SK-N-SH (cell line): ENCODE measurements around the gene PLAC8. TPM values are rescaled to one million over a fixed set of nuclear protein-coding genes. Genes with fewer than 3 reads are reported as not detected.

Source experiments
- CTCF ChIA-PET: fragments of 300-600, 350-600 bp; formaldehyde crosslinking; extraction: SDS; loops from one replicate; lab custom pipeline; 2021; lab: Yijun Ruan, JAX
- POLR2A ChIA-PET: fragments of 350-600 bp; sonication (Branson Sonifier 250); formaldehyde crosslinking; extraction: SDS; loops from one replicate; lab custom pipeline; 2020; ENCODE audit warnings: antibody characterized with exemption, inconsistent platforms; lab: Yijun Ruan, JAX
- DNase-seq: peaks from one replicate; pipeline ENCODE4 v3.0.0; 2012
- H2AFZ ChIP-seq: fragments of 200-600 bp; sonication (generic); 2 replicates; pipeline ENCODE4 v1.8.1; 2016; ENCODE audit warnings: antibody characterized with exemption, mild to moderate bottlenecking, low read depth
- H3F3A ChIP-seq: fragments of 200-600 bp; sonication (generic); replicated peaks from 2 replicates; pipeline ENCODE3; 2016; ENCODE audit warnings: antibody characterized with exemption, mild to moderate bottlenecking; ENCODE audit not compliant: insufficient read depth
- H3K27ac ChIP-seq, 2 experiments: fragments of 200-500 bp in 1 of 2; fragments of 200-600 bp in 1 of 2; sonication (Bioruptor generic) in 1 of 2; sonication (generic), shearing (Covaris generic) in 1 of 2; 2 replicates each; pipeline versions ENCODE4 v1.5.1 to v1.6.1; 2014 to 2016; ENCODE audit warnings: low read depth in 2 of 2, inconsistent platforms in 1 of 2, low read length in 1 of 2, mild to moderate bottlenecking in 1 of 2, mixed read lengths in 1 of 2
- H3K27me3 ChIP-seq: fragments of 200-600 bp; sonication (generic), shearing (Covaris generic); 2 replicates; pipeline ENCODE4 v1.6.1; 2016; ENCODE audit warnings: mixed run types; ENCODE audit not compliant: insufficient read depth
- H3K36me3 ChIP-seq, 2 experiments: fragments of 200-500 bp in 1 of 2; fragments of 200-600 bp in 1 of 2; sonication (Bioruptor generic) in 1 of 2; sonication (generic) in 1 of 2; replicated peaks in 1 of 2; 2 replicates each; pipeline versions ENCODE3 to v1.5.1; 2014 to 2016; ENCODE audit warnings: low read length in 1 of 2, mild to moderate bottlenecking in 1 of 2; ENCODE audit not compliant: insufficient read depth in 2 of 2, control insufficient read depth in 1 of 2
- H3K4me1 ChIP-seq, 2 experiments: fragments of 200-500 bp in 1 of 2; fragments of 200-600 bp in 1 of 2; sonication (Bioruptor generic) in 1 of 2; sonication (generic), shearing (Covaris generic) in 1 of 2; 2 replicates each; pipeline versions ENCODE4 v1.5.1 to v1.6.1; 2014 to 2016; ENCODE audit warnings: low read depth in 1 of 2, low read length in 1 of 2, mixed run types in 1 of 2; ENCODE audit not compliant: insufficient read depth in 2 of 2, control insufficient read depth in 1 of 2
- H3K4me2 ChIP-seq: fragments of 200-600 bp; sonication (generic), shearing (Covaris generic); 2 replicates; pipeline ENCODE4 v1.6.1; 2017; ENCODE audit warnings: mixed run types
- H3K4me3 ChIP-seq, 2 experiments: fragments of 200-500 bp in 1 of 2; fragments of 200-600 bp in 1 of 2; sonication (Bioruptor generic) in 1 of 2; sonication (generic), shearing (Covaris generic) in 1 of 2; 2 replicates each; pipeline versions ENCODE4 v1.5.1 to v1.8.1; 2014 to 2016; ENCODE audit warnings: low read depth in 2 of 2, inconsistent platforms in 1 of 2, low read length in 1 of 2, mild to moderate bottlenecking in 1 of 2, mixed read lengths in 1 of 2, moderate library complexity in 1 of 2
- H3K79me2 ChIP-seq: fragments of 200-600 bp; sonication (generic); 2 replicates; pipeline ENCODE4 v1.8.1; 2017; ENCODE audit warnings: mild to moderate bottlenecking; ENCODE audit not compliant: insufficient read depth
- H3K9ac ChIP-seq: fragments of 200-600 bp; sonication (generic); 2 replicates; pipeline ENCODE4 v1.6.1; 2017; ENCODE audit warnings: mixed run types
- H3K9me2 ChIP-seq: fragments of 200-600 bp; sonication (generic); 2 replicates; pipeline ENCODE4 v1.6.1; 2017; ENCODE audit warnings: mixed run types
- H3K9me3 ChIP-seq: fragments of 200-600 bp; sonication (generic); 2 replicates; pipeline ENCODE4 v1.6.1; 2017; ENCODE audit warnings: mixed run types, mild to moderate bottlenecking, moderate library complexity
- H4K20me1 ChIP-seq: fragments of 200-600 bp; sonication (generic); 2 replicates; pipeline ENCODE4 v1.6.1; 2017; ENCODE audit warnings: mild to moderate bottlenecking, mixed run types; ENCODE audit not compliant: insufficient read depth
- CHD2 ChIP-seq: fragments of 150-350 bp; IDR thresholded peaks from 2 replicates; pipeline ENCODE4 v1.6.1; 2018; ENCODE audit warnings: low read length; ENCODE audit not compliant: partially characterized antibody
- ELF1 ChIP-seq: IDR thresholded peaks from 2 replicates; pipeline ENCODE4 v1.4.0; 2012
- EP300 ChIP-seq, 2 experiments: IDR thresholded peaks; 2 replicates each; pipeline versions ENCODE4 v1.4.0 to v1.6.1; 2012; ENCODE audit warnings: borderline replicate concordance in 1 of 2, low read depth in 1 of 2, low read length in 1 of 2
- FOSL2 ChIP-seq: IDR thresholded peaks from 2 replicates; pipeline ENCODE4 v1.4.0; 2012; ENCODE audit warnings: low read depth, mild to moderate bottlenecking, moderate library complexity, borderline replicate concordance
- FOXJ3 ChIP-seq: sonication (generic); formaldehyde crosslinking; IDR thresholded peaks from 2 replicates; pipeline ENCODE4 v1.5.1; 2020; ENCODE audit warnings: mild to moderate bottlenecking, missing genetic modification reagents
- FOXM1 ChIP-seq: IDR thresholded peaks from 2 replicates; pipeline ENCODE4 v1.4.0; 2012; ENCODE audit warnings: low read depth, mild to moderate bottlenecking
- GABPA ChIP-seq: IDR thresholded peaks from 2 replicates; pipeline ENCODE4 v1.4.0; 2012; ENCODE audit warnings: low read depth, mild to moderate bottlenecking
- GATA2 ChIP-seq: sonication (generic); formaldehyde crosslinking; IDR thresholded peaks from 2 replicates; pipeline ENCODE4 v1.5.0; 2020; ENCODE audit warnings: mild to moderate bottlenecking, missing genetic modification reagents
- JUND ChIP-seq: IDR thresholded peaks from 2 replicates; pipeline ENCODE4 v1.4.0; 2012
- MAX ChIP-seq: IDR thresholded peaks from 2 replicates; pipeline ENCODE4 v1.4.0; 2012; ENCODE audit warnings: low read depth
- MEF2A ChIP-seq: IDR thresholded peaks from 2 replicates; pipeline ENCODE4 v1.4.0; 2012; ENCODE audit warnings: low read depth, borderline replicate concordance
- MXI1 ChIP-seq: IDR thresholded peaks from 2 replicates; pipeline ENCODE4 v1.6.1; 2012; ENCODE audit warnings: mild to moderate bottlenecking, low read depth, low read length, improper control_type of control experiment
- NFIC ChIP-seq: IDR thresholded peaks from 2 replicates; pipeline ENCODE4 v1.4.0; 2012; ENCODE audit warnings: borderline replicate concordance
- PBX3 ChIP-seq: IDR thresholded peaks from 2 replicates; pipeline ENCODE4; 2012
- POLR2AphosphoS5 ChIP-seq: IDR thresholded peaks from 2 replicates; pipeline ENCODE4 v1.6.1; 2012; ENCODE audit warnings: low read depth, low read length
- RAD21 ChIP-seq: IDR thresholded peaks from 2 replicates; pipeline ENCODE4 v1.6.1; 2012; ENCODE audit warnings: mild to moderate bottlenecking, low read length
- RCOR1 ChIP-seq: fragments of 150-350 bp; IDR thresholded peaks from 2 replicates; pipeline ENCODE4 v1.6.1; 2017; ENCODE audit warnings: antibody characterized with exemption, low read length
- REST ChIP-seq: IDR thresholded peaks from 2 replicates; pipeline ENCODE4 v1.6.1; 2012; ENCODE audit warnings: mild to moderate bottlenecking, low read depth, low read length, moderate library complexity
- RFX5 ChIP-seq: IDR thresholded peaks from 2 replicates; pipeline ENCODE4 v1.6.1; 2012; ENCODE audit warnings: mild to moderate bottlenecking, improper control_type of control experiment, low read length
- SIN3A ChIP-seq: IDR thresholded peaks from 2 replicates; pipeline ENCODE4 v1.6.1; 2012; ENCODE audit warnings: low read depth, mild to moderate bottlenecking, low read length, moderate library complexity, borderline replicate concordance
- SMC3 ChIP-seq: IDR thresholded peaks from 2 replicates; pipeline ENCODE4 v1.6.1; 2012; ENCODE audit warnings: low read depth, low read length, improper control_type of control experiment
- TAF1 ChIP-seq: IDR thresholded peaks from 2 replicates; pipeline ENCODE4 v1.6.1; 2012; ENCODE audit warnings: low read depth, mild to moderate bottlenecking, low read length, moderate library complexity, borderline replicate concordance
- TCF12 ChIP-seq: IDR thresholded peaks from 2 replicates; pipeline ENCODE4 v1.4.0; 2012
- USF1 ChIP-seq: IDR thresholded peaks from 2 replicates; pipeline ENCODE4 v1.4.0; 2012; ENCODE audit warnings: low read depth, borderline replicate concordance
- YY1 ChIP-seq: IDR thresholded peaks from 2 replicates; pipeline ENCODE4 v1.4.0; 2012; ENCODE audit warnings: low read depth, mild to moderate bottlenecking
- WGBS: methylation state at CpG from one replicate; pipeline ENCODE4 v1.1.6; 2017; ENCODE audit warnings: low lambda C conversion rate; 5-methylcytosine and 5-hydroxymethylcytosine counted together
- polyA plus RNA-seq, 3 experiments: library from polyadenylated mRNA; depleted of rRNA; stranded (reverse); fragments of >200 nt; gene quantifications; 2 replicates each; pipeline ENCODE4 v1.2.3, GENCODE V29; 2012
- TF ChIP-seq, protein P1 (sequence below): fragments of 200-600 bp; sonication (generic); IDR thresholded peaks from 2 replicates; pipeline ENCODE4 v1.6.1; 2017; ENCODE audit warnings: antibody characterized with exemption, mild to moderate bottlenecking, moderate library complexity
- TF ChIP-seq, protein P2 (sequence below): fragments of 150-350 bp; IDR thresholded peaks from 2 replicates; pipeline ENCODE4 v1.6.1; 2017; ENCODE audit warnings: antibody characterized with exemption, low read length, low read depth, borderline replicate concordance

Gene PLAC8
- polyA plus RNA-seq, 1 of the 3 experiments (the other 2 are of a cell fraction), result 11.3 TPM

DNA sequence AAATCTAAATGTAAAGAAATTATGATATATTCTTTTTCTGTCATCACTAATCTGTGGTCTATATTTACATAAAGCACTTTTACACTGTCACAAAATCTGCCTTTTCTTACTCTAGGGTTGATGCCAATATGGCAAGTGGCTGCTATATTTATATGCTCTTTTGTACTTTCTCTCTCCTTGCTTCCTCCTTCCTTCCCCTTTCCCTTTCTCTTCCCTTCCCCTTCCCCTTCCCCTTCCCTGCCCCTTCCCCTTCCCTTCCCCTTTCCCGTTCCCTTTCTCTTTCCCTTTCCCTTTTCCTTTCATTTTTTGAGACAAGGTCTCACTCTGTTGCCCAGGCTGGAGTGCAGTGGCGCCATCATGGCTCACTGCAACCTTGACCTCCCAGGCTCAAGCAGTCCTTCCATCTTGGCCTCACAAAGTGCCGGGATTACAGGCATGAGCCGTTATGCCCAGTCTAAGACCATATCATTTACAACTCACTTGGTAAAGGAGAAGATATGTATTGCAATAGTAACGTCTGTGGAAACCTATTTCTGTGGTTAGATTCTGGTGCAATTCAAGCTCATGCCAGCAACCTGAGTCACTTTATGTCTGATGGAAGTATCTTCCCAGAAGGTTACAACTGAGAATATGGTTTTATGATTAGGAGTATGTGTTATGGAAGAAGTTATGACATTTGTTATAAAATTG lies 13.9 kb upstream of the PLAC8 start:
- Histone ChIP-seq H3K27me3 (no peaks in the 10 kb centered on the region), H3K9me2 (no peaks in the 10 kb centered on the region), H3K4me1 (no peaks in the 10 kb centered on the region), H3K27ac (peak overlapping the region in 1 of 2 experiments; percentile 74; a peak in 2 of 4 replicates), H3K4me3 (no peak overlapping the region), H2AFZ (peak overlapping the region; percentile 88; the same call in 1 of the 2 replicates), H3K9ac (peak overlapping the region; percentile 39; the same call in 1 of the 2 replicates), H4K20me1 (no peaks in the 10 kb centered on the region), H3F3A (peaks cover 8% of the 10 kb centered on the region), H3K36me3 (no peaks in the 10 kb centered on the region), H3K9me3 (0 out of 2 replicates have a peak, but pooled peaks cover 2% of the 10 kb centered on the region), H3K4me2 (peak overlapping the region; percentile 39), H3K79me2 (no peaks in the 10 kb centered on the region)
- WGBS, result 16% methylated on average over 5 of the region's 5 CpGs
- DNase-seq, result no peak
- ChIA-PET CTCF (interaction anchor here (1.6 kb wide), 1 partner anchor 53 kb away, joined by 5 read pairs; no protein-coding TSS in a partner anchor), POLR2A (no interaction called here)
- TF ChIP-seq NFIC, result no peak
- TF ChIP-seq USF1, result no peak
- TF ChIP-seq, protein P1, sequence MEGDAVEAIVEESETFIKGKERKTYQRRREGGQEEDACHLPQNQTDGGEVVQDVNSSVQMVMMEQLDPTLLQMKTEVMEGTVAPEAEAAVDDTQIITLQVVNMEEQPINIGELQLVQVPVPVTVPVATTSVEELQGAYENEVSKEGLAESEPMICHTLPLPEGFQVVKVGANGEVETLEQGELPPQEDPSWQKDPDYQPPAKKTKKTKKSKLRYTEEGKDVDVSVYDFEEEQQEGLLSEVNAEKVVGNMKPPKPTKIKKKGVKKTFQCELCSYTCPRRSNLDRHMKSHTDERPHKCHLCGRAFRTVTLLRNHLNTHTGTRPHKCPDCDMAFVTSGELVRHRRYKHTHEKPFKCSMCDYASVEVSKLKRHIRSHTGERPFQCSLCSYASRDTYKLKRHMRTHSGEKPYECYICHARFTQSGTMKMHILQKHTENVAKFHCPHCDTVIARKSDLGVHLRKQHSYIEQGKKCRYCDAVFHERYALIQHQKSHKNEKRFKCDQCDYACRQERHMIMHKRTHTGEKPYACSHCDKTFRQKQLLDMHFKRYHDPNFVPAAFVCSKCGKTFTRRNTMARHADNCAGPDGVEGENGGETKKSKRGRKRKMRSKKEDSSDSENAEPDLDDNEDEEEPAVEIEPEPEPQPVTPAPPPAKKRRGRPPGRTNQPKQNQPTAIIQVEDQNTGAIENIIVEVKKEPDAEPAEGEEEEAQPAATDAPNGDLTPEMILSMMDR, result no peak
- no peak for TF ChIP-seq MXI1
- TF ChIP-seq RCOR1, result no peak
- TF ChIP-seq TAF1, result no peak
- TF ChIP-seq POLR2AphosphoS5, result no peak
- no peak for TF ChIP-seq SMC3
- TF ChIP-seq, protein P2, sequence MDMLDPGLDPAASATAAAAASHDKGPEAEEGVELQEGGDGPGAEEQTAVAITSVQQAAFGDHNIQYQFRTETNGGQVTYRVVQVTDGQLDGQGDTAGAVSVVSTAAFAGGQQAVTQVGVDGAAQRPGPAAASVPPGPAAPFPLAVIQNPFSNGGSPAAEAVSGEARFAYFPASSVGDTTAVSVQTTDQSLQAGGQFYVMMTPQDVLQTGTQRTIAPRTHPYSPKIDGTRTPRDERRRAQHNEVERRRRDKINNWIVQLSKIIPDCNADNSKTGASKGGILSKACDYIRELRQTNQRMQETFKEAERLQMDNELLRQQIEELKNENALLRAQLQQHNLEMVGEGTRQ, result no peak
- TF ChIP-seq SIN3A, result no peak
- peak; percentile 44 for TF ChIP-seq PBX3
- TF ChIP-seq GABPA, result no peak
- TF ChIP-seq RFX5, result no peak
- no peak for TF ChIP-seq CHD2
- TF ChIP-seq MAX, result no peak
- TF ChIP-seq FOXM1, result no peak
- no peak for TF ChIP-seq FOXJ3 (CRISPR knock-in tag)
- no peak for TF ChIP-seq ELF1
- TF ChIP-seq YY1, result peak; percentile 67
- peak; percentile 78 for TF ChIP-seq FOSL2
- TF ChIP-seq JUND, result peak; percentile 79
- no peak for TF ChIP-seq RAD21
- TF ChIP-seq REST, result no peak
- TF ChIP-seq TCF12, result peak; percentile 53; the same call in 1 of the 2 replicates
- TF ChIP-seq GATA2 (CRISPR knock-in tag), result no peak
- TF ChIP-seq EP300 (IDR thresholded peaks at IDR 0.05; ENCODE audit: borderline replicate concordance in 1 of 2, low read depth in 1 of 2, low read length in 1 of 2), result peak in 1 of 2 experiments; percentile 46; a peak in 1 of 4 replicates
- TF ChIP-seq MEF2A, result no peak
